ENCODE data around the gene THAP7. TPM values are rescaled to one million over a fixed set of nuclear protein-coding genes. Genes with fewer than 3 reads are reported as not detected.

THAP7 gene
- total and polyA plus RNA-seq, 9 of the 15 experiments (the other 6 are each of a cell fraction or from before 2014, with no cell fraction given), result 7.9 to 263 (median 84.1) TPM

DNA sequence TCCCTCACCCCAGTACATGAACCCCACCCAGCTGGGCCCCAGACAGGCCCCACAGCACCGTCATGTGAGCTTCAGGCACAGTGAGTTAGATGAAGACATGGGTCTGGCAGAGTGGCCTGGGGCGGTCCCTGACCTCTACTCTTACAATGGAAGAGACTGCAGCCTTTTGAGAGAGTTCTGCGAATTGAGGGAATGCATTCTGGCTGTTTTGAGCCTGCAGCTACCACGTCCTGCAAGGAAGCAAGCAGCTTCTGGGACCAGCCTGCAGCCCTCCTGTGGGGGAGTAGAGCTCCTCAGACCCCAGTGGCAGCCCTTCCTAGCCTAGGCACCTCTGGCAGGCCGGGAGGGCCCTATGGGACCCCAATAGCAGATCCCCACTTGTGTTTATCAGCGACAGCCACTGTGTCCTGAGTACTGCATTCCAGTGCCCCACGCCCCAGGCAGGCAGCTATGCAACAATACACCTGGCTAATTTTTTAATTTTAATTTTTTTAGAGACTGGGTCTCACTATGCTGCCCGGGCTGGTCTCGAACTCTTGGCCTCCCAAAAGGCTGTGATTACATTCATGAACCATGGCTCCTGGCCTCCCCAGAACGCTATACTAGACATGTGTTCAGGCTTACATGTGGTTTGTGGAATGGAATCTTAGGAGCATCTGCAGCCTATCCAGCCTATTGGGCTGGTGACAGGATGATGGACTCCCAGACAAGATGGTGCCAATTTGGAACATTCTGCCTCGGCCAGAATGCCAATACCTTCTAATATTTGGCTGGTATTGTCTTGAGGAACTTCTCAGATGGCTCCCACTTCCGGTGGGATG is 31.2 kb upstream of the THAP7 start (continued):
- TF ChIP-seq, protein P1, sequence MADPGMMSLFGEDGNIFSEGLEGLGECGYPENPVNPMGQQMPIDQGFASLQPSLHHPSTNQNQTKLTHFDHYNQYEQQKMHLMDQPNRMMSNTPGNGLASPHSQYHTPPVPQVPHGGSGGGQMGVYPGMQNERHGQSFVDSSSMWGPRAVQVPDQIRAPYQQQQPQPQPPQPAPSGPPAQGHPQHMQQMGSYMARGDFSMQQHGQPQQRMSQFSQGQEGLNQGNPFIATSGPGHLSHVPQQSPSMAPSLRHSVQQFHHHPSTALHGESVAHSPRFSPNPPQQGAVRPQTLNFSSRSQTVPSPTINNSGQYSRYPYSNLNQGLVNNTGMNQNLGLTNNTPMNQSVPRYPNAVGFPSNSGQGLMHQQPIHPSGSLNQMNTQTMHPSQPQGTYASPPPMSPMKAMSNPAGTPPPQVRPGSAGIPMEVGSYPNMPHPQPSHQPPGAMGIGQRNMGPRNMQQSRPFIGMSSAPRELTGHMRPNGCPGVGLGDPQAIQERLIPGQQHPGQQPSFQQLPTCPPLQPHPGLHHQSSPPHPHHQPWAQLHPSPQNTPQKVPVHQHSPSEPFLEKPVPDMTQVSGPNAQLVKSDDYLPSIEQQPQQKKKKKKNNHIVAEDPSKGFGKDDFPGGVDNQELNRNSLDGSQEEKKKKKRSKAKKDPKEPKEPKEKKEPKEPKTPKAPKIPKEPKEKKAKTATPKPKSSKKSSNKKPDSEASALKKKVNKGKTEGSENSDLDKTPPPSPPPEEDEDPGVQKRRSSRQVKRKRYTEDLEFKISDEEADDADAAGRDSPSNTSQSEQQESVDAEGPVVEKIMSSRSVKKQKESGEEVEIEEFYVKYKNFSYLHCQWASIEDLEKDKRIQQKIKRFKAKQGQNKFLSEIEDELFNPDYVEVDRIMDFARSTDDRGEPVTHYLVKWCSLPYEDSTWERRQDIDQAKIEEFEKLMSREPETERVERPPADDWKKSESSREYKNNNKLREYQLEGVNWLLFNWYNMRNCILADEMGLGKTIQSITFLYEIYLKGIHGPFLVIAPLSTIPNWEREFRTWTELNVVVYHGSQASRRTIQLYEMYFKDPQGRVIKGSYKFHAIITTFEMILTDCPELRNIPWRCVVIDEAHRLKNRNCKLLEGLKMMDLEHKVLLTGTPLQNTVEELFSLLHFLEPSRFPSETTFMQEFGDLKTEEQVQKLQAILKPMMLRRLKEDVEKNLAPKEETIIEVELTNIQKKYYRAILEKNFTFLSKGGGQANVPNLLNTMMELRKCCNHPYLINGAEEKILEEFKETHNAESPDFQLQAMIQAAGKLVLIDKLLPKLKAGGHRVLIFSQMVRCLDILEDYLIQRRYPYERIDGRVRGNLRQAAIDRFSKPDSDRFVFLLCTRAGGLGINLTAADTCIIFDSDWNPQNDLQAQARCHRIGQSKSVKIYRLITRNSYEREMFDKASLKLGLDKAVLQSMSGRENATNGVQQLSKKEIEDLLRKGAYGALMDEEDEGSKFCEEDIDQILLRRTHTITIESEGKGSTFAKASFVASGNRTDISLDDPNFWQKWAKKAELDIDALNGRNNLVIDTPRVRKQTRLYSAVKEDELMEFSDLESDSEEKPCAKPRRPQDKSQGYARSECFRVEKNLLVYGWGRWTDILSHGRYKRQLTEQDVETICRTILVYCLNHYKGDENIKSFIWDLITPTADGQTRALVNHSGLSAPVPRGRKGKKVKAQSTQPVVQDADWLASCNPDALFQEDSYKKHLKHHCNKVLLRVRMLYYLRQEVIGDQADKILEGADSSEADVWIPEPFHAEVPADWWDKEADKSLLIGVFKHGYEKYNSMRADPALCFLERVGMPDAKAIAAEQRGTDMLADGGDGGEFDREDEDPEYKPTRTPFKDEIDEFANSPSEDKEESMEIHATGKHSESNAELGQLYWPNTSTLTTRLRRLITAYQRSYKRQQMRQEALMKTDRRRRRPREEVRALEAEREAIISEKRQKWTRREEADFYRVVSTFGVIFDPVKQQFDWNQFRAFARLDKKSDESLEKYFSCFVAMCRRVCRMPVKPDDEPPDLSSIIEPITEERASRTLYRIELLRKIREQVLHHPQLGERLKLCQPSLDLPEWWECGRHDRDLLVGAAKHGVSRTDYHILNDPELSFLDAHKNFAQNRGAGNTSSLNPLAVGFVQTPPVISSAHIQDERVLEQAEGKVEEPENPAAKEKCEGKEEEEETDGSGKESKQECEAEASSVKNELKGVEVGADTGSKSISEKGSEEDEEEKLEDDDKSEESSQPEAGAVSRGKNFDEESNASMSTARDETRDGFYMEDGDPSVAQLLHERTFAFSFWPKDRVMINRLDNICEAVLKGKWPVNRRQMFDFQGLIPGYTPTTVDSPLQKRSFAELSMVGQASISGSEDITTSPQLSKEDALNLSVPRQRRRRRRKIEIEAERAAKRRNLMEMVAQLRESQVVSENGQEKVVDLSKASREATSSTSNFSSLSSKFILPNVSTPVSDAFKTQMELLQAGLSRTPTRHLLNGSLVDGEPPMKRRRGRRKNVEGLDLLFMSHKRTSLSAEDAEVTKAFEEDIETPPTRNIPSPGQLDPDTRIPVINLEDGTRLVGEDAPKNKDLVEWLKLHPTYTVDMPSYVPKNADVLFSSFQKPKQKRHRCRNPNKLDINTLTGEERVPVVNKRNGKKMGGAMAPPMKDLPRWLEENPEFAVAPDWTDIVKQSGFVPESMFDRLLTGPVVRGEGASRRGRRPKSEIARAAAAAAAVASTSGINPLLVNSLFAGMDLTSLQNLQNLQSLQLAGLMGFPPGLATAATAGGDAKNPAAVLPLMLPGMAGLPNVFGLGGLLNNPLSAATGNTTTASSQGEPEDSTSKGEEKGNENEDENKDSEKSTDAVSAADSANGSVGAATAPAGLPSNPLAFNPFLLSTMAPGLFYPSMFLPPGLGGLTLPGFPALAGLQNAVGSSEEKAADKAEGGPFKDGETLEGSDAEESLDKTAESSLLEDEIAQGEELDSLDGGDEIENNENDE (IDR thresholded peaks at IDR 0.05; ENCODE audit: low read depth, low read length), result no peak
- no peak for TF ChIP-seq SMC3 (conservative IDR thresholded peaks at IDR 0.05; ENCODE audit: insufficient read depth, low read depth, low read length)
- TF ChIP-seq, protein P2, sequence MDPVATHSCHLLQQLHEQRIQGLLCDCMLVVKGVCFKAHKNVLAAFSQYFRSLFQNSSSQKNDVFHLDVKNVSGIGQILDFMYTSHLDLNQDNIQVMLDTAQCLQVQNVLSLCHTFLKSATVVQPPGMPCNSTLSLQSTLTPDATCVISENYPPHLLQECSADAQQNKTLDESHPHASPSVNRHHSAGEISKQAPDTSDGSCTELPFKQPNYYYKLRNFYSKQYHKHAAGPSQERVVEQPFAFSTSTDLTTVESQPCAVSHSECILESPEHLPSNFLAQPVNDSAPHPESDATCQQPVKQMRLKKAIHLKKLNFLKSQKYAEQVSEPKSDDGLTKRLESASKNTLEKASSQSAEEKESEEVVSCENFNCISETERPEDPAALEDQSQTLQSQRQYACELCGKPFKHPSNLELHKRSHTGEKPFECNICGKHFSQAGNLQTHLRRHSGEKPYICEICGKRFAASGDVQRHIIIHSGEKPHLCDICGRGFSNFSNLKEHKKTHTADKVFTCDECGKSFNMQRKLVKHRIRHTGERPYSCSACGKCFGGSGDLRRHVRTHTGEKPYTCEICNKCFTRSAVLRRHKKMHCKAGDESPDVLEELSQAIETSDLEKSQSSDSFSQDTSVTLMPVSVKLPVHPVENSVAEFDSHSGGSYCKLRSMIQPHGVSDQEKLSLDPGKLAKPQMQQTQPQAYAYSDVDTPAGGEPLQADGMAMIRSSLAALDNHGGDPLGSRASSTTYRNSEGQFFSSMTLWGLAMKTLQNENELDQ (CRISPR knock-in tag; IDR thresholded peaks at IDR 0.05; ENCODE audit: borderline replicate concordance), result no peak
- no peak for TF ChIP-seq ZFX (CRISPR knock-in tag; IDR thresholded peaks at IDR 0.05)
- no peak for TF ChIP-seq ZBED1 (IDR thresholded peaks at IDR 0.05)
- TF ChIP-seq POLR2AphosphoS2 (IDR thresholded peaks at IDR 0.05; ENCODE audit: low read length), result no peak
- TF ChIP-seq CREM (IDR thresholded peaks at IDR 0.05; ENCODE audit: low read depth), result no peak
- TF ChIP-seq NFYB (IDR thresholded peaks at IDR 0.05; ENCODE audit: extremely low read depth, insufficient read length), result no peak
- TF ChIP-seq JUNB (CRISPR knock-in tag; conservative IDR thresholded peaks at IDR 0.05), result no peak
- no peak for TF ChIP-seq POLR2H (tag; IDR thresholded peaks at IDR 0.05; ENCODE audit: low read depth)
- TF ChIP-seq, protein P3, sequence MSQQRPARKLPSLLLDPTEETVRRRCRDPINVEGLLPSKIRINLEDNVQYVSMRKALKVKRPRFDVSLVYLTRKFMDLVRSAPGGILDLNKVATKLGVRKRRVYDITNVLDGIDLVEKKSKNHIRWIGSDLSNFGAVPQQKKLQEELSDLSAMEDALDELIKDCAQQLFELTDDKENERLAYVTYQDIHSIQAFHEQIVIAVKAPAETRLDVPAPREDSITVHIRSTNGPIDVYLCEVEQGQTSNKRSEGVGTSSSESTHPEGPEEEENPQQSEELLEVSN (IDR thresholded peaks at IDR 0.05; ENCODE audit: borderline replicate concordance in 1 of 2, extremely low read depth in 1 of 2, insufficient read depth in 1 of 2, insufficient read length in 1 of 2, low read depth in 1 of 2, low read length in 1 of 2, poor library complexity in 1 of 2, severe bottlenecking in 1 of 2), result no peak
- TF ChIP-seq CSDE1 (IDR thresholded peaks at IDR 0.05), result no peak
- TF ChIP-seq ZKSCAN3 (CRISPR knock-in tag; IDR thresholded peaks at IDR 0.05), result no peak
